CD4-positive, alpha-beta T cell treated with Interleukin-1 beta for 1 hour (primary cell): ENCODE results near the gene IGF2.

ENCODE experiments used
- DNase-seq, 2 donors: peaks; one replicate each; pipeline ENCODE4 v3.0.0-alpha.2; 2020 to 2022

The IGF2 gene

DNA sequence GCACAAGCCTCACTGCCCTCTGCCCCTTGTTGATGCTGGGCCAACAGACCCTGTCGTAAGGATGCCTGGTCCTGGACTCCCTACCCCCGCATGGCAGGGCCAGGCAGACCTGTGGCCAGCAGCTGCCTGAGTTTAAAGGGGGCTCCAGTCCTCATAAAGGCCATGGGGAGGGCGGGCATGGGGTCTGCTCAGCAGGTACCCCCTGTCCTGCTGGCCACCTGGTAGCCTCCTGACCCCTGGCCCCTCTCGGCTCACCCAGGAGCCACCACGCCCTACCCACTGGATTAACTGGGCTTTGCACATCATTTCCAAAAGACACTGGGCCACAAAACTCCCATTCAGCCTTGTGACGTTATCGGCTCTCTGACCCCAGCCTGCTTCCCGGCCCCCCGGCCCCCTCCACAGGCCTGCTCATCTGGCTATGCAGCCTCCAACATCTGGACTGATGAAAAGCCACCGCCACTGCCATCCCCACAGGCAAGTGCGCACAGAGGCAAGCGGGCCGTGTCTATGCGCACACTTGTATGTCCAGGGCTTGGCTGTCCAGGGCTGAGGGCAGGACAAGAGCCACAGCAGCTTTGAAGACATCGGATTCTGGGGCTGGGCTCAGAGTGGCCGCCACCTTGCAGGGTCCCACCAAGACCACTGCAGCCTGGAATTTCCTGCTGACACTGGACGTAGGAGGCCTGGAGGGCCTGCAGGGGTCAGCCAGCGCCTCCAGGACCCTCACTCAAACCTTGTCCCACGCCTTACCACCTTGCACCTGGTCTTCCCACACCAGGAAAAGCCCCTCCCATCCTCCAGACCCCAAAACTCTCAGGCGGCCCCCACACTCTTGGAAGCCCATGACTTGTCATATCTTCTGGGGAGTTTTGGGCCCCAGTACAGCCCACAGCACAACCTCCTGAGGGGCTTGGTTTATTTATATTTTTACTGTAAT lies 48.7 kb downstream of the IGF2 start:
- no peak for DNase-seq

DNA sequence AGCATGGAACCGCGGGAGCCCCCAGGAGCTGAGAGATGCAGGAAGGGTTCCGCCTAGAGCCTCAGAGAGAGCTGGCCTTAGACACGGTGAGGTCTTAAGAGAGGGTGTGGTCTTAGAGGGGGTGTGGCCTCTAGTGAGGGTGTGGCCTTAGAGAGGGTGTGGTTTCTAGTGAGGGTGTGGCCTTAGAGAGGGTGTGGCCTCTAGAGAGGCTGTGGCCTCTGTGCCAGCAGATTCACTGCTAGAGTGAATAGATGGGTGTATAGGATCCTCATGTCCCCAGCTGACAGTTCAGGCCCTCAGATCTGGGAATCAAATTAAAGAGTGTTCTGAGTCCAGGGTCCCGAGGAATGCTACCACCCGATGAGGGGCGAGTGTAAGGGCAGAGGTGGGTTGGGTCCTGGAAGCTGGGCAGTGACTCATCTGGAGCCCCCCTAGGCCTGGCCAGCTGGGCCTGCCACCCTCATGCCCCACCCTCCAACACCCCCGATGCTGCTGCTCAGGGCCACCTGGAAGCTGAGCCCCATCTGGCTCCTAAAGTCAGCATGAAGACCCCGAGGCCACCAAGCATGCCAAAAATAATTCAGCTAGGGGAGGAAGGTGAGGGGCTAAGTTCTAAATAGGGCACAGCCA lies 49.5 kb downstream of the IGF2 start:
- DNase-seq = peak; percentile 13 to 23

DNA sequence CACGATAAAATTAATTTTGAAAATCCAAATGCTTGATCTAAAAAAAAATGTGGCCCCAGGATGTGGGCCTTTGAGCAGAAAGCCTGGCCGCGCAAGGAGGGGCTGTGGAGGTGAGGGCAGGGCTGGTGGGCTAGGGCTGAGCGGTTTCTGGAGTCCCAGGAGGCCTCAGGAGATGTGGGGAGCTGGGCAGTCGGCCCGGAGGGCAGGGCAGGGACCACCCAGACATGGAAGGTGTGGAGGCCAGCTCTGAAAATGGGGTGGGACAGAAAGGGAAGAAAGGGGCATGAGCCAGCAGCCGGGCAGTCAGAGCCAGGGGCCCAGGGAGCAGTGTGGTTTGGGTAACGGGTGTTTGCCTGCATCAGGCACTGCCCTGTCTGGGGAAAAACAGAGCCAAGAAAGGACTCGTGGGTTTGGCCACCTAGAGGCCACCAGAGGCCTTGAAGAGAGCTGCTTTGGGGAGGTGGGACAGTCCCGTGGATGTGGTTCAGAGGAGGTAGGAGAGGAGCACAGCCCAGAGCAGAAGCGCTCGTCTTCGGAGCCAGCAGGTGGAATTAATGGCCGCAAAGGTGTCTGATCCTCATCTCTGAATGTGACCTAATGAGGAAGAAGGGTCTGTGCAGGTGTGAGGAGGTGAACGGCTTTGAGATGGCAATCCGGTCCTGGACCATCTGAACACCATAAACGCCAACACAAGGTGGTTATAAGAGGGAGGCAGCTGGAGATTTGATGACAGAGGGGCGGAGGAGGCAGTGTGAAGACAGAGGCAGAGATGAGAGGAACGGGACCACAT lies 50.2 kb downstream of the IGF2 start:
- DNase-seq = no peak

DNA sequence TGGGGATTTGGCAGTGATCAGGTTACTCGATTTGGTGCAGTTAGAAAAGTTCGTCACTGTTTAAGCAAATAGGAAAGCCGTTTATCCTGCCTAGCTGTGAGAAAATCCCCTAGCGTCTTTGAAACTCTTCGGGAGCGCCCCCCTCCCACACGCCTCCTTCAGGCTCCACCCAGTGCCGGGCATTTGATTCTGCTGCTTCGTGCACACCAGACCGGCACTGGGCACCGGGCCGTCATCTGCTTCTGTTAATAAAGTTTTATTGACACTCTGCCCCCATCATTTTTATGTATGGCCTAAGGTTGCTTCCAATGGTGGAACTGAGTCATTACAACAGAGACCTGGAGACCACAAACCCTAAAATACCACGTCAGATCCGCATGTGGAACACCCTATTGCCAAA lies 50.9 kb downstream of the IGF2 start:
- no peak for DNase-seq

DNA sequence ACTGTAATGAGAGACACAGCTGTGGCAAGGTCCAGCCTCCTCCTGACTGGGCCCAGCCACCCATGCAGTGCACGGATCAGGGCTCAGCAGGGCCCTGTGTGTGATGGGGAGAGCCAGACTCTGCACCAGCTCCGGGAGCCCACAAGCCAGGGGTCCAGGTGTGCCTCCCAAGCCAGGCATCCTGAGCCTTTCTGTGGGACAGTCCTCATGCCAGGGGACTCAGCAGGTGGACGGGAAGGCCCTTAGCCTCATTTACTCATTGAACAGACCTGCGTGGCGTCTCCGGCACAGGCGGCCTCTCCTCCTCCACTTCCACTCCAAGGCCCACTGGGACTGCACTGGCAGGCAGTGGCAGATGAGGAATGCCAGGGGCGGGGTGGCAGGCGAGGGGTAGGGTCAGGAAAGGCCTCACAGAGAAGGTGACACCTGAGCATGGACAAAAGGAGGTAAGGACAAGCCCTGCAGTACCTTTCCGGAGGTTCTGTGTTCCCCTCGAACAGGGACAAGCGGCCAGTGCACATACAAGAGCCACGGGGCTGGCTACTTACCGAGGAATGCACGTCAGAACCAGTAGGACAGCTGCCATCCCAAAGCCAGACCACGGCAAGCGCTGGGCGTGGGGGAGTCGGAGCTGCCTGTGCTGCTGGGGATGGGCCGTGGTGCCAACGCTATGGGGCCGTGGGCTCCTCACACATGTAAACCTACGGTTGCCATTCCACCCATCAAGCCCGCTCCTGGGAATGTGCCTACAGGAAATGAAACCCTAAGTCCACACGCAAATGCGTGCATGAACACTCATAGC lies 52.7 kb downstream of the IGF2 start:
- no peak for DNase-seq

DNA sequence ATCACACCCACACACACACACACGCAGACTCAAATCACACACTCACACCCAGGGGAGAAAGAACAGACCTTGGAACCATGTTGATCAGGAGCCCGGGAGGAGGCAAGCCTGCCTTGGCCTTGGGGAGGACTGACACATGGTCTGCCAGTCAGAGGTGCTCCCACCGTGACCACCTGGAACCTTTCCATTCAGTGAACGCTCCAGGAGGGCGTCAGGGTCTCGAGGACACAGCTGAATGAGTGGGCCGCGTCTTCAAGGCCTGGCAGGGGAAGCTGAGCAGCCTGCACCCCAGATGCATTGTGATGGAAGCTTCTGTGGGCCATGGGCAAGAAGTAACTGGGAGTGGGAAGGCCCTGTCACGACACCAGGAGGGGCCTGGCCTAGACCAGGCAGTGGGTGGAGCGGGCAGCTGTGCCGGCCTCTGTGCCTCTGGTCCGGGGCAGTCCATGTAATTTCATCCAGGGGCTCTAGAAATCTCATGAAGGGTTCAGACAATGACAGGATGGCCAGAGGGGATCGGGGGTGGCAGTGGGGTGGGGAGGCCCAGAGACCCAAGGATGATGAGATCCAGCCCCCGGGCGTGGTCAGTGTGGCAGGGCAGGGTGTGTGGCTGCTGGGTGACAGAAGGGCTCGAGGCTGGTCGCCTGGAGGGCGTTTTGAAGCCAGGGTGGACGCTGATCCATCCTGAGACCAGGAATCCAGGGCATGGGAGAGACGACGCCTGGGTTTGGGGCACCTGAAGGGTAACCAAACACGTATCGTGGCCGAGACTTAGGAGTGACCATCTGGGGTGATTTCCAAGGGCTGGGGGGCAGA lies 53.7 kb downstream of the IGF2 start:
- DNase-seq = no peak

DNA sequence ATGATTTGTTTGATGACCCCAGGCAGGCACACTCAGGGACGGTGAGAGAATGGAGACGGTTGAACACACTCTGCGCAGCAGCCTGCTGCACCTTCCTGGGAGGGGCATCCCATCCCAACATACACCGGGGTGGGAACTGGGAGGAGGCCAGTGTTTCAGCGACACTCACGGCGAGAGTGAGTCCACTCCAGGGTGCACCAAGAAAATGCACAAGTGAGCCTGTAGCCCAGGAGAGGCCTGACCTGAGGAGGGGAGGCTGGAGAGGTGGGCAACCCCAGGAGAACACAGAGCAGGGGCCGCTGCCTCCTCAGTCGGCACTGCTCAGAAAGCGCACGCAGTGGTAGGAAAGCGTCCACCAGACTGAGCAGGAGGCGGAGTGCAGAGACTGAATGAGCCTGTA lies 54.5 kb downstream of the IGF2 start:
- no peak for DNase-seq
